OCI-LY1 (cell line): ENCODE results near the gene GOLGA7B.

Source experiments
- H2AFZ ChIP-seq: fragments of 200-600 bp; sonication (generic), shearing (Covaris generic); 2 replicates; pipeline ENCODE4 v1.6.0; 2014; ENCODE audit warnings: antibody characterized with exemption, mild to moderate bottlenecking, low read length
- H3F3A ChIP-seq: fragments of 200-600 bp; sonication (generic), shearing (Covaris generic); 2 replicates; pipeline ENCODE4 v1.6.0; 2014; ENCODE audit warnings: mild to moderate bottlenecking, antibody characterized with exemption, low read length, moderate library complexity; ENCODE audit not compliant: insufficient read depth
- H3K27ac ChIP-seq: fragments of 200-600 bp; sonication (generic); 2 replicates; pipeline ENCODE4 v1.5.1; 2014; ENCODE audit warnings: low read length, mixed run types, mild to moderate bottlenecking, low read depth; ENCODE audit not compliant: poor library complexity, severe bottlenecking
- H3K27me3 ChIP-seq: fragments of 200-600 bp; sonication (generic); 2 replicates; pipeline ENCODE4 v1.6.0; 2014; ENCODE audit warnings: antibody characterized with exemption, mild to moderate bottlenecking, low read length, moderate library complexity; ENCODE audit not compliant: insufficient read depth
- H3K36me3 ChIP-seq: fragments of 200-600 bp; sonication (generic); 2 replicates; pipeline ENCODE4 v1.6.1; 2014; ENCODE audit warnings: mild to moderate bottlenecking, antibody characterized with exemption, low read length, moderate library complexity, mixed read lengths; ENCODE audit not compliant: insufficient read depth
- H3K4me1 ChIP-seq: fragments of 200-600 bp; sonication (generic); 2 replicates; pipeline ENCODE4 v1.5.1; 2014; ENCODE audit warnings: mild to moderate bottlenecking, low read length, moderate library complexity; ENCODE audit not compliant: insufficient read depth, severe bottlenecking
- H3K4me2 ChIP-seq: fragments of 200-600 bp; sonication (generic), shearing (Covaris generic); 2 replicates; pipeline ENCODE4 v1.6.1; 2014; ENCODE audit warnings: low read length
- H3K4me3 ChIP-seq: fragments of 200-600 bp; sonication (generic); 2 replicates; pipeline ENCODE4 v1.5.1; 2014; ENCODE audit warnings: low read length, low read depth, mild to moderate bottlenecking, mixed read lengths; ENCODE audit not compliant: poor library complexity, severe bottlenecking
- H3K79me2 ChIP-seq: fragments of 200-600 bp; shearing (Covaris generic); 2 replicates; pipeline ENCODE4 v1.6.1; 2016; ENCODE audit warnings: mixed run types, low read length, mixed read lengths; ENCODE audit not compliant: insufficient read depth
- H3K9ac ChIP-seq: fragments of 200-600 bp; sonication (generic), shearing (Covaris generic); 2 replicates; pipeline ENCODE4 v1.6.1; 2014; ENCODE audit warnings: mild to moderate bottlenecking, low read length, mixed read lengths
- H3K9me2 ChIP-seq: fragments of 200-600 bp; sonication (generic), shearing (Covaris generic); 2 replicates; pipeline ENCODE4 v1.6.1; 2014; ENCODE audit warnings: low read depth, mild to moderate bottlenecking, low read length, mixed read lengths
- H3K9me3 ChIP-seq: fragments of 200-600 bp; shearing (Covaris generic); 2 replicates; pipeline ENCODE4 v1.6.1; 2014; ENCODE audit warnings: low read length, mixed read lengths
- H4K20me1 ChIP-seq: fragments of 200-600 bp; sonication (generic), shearing (Covaris generic); 2 replicates; pipeline ENCODE4 v1.6.0; 2016; ENCODE audit warnings: mild to moderate bottlenecking, low read length; ENCODE audit not compliant: insufficient read depth
- EZH2 ChIP-seq: fragments of 200-600 bp; sonication (generic), shearing (Covaris generic); IDR thresholded peaks from 2 replicates; pipeline ENCODE4 v1.8.0; 2017; ENCODE audit warnings: borderline replicate concordance, mixed run types, mild to moderate bottlenecking, antibody characterized with exemption, low read length, moderate library complexity, mixed read lengths
- TF ChIP-seq, protein P1 (sequence below): fragments of 200-600 bp; sonication (generic), shearing (Covaris generic); IDR thresholded peaks from 2 replicates; pipeline ENCODE4 v1.5.1; 2017; ENCODE audit warnings: mild to moderate bottlenecking, antibody characterized with exemption, low read length, moderate library complexity, mixed read lengths

Gene GOLGA7B

DNA sequence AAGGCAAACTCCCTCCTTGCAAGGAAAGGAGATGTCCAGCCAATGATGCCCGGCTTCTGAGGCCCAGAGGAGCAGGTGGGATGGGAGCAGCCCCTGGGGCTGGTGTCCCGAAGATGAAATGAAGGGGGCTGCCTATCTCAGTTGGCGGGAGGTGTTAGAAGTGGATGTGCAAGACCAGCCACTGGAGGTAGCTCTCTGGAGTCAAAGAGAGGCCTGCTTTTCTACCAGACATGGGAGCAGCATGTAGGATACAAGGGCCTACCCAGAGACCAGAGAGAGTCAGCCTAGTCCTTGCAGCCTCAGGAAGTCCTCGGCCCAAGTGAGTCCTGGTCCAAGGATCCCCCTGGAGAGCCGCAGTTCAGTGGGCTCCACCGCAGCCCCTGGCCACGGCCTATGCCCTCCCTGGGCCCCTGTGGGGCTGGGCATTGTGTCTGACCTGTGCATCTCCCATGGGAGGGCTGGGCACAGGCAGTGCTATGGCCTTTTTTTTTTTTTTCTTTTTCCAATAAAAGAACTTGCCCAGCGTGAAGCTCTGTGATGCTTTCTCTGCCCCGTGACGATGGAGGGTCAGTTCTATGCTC lies 17.7 kb downstream of the GOLGA7B start:
- Histone ChIP-seq H3K9ac (no peak overlapping the region), H3K27ac (no peak overlapping the region), H3K9me2 (no peaks in the 10 kb centered on the region), H3K4me3 (no peak overlapping the region), H2AFZ (no peak overlapping the region), H3K36me3 (no peaks in the 10 kb centered on the region), H3K27me3 (no peaks in the 10 kb centered on the region), H3K79me2 (no peaks in the 10 kb centered on the region), H4K20me1 (no peaks in the 10 kb centered on the region), H3F3A (no peaks in the 10 kb centered on the region), H3K4me1 (no peaks in the 10 kb centered on the region), H3K9me3 (no peaks in the 10 kb centered on the region), H3K4me2 (no peak overlapping the region)
- TF ChIP-seq EZH2, result no peak
- TF ChIP-seq, protein P1, sequence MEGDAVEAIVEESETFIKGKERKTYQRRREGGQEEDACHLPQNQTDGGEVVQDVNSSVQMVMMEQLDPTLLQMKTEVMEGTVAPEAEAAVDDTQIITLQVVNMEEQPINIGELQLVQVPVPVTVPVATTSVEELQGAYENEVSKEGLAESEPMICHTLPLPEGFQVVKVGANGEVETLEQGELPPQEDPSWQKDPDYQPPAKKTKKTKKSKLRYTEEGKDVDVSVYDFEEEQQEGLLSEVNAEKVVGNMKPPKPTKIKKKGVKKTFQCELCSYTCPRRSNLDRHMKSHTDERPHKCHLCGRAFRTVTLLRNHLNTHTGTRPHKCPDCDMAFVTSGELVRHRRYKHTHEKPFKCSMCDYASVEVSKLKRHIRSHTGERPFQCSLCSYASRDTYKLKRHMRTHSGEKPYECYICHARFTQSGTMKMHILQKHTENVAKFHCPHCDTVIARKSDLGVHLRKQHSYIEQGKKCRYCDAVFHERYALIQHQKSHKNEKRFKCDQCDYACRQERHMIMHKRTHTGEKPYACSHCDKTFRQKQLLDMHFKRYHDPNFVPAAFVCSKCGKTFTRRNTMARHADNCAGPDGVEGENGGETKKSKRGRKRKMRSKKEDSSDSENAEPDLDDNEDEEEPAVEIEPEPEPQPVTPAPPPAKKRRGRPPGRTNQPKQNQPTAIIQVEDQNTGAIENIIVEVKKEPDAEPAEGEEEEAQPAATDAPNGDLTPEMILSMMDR, result no peak

DNA sequence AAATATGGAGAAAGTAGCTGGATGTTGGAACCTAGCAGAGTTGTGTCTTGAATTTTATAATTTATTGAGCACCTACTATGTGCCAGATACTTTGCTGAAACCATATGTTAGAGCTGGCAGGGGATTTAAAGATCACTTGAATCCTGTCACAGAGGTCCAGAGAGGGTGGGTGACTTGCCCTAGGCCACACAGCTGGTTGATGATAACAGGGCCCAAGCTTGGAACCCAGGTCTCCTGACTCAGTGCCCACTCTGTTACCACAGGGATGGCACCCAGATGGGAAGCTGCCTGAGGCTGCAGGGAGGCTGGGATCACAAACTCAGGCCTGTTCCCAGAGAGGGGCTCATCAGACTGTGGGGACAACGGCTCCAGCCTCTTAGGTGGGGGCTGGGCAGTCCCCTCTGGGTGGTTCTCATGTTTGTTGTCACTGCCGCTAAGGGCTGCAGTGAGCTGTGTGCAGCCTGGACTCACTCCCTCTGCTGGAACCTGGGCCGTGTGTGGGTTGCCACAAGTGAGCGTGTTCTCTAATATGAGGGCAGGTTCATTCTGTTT lies 18.6 kb downstream of the GOLGA7B start:
- Histone ChIP-seq H2AFZ (no peak overlapping the region), H3K4me1 (no peaks in the 10 kb centered on the region), H3K4me3 (no peak overlapping the region), H3K27me3 (no peaks in the 10 kb centered on the region), H3K9me3 (no peaks in the 10 kb centered on the region), H3K4me2 (no peak overlapping the region), H3K36me3 (no peaks in the 10 kb centered on the region), H3K9me2 (no peaks in the 10 kb centered on the region), H3K79me2 (no peaks in the 10 kb centered on the region), H4K20me1 (no peaks in the 10 kb centered on the region), H3K27ac (no peak overlapping the region), H3K9ac (no peak overlapping the region), H3F3A (no peaks in the 10 kb centered on the region)
- TF ChIP-seq, protein P1, result no peak
- no peak for TF ChIP-seq EZH2

DNA sequence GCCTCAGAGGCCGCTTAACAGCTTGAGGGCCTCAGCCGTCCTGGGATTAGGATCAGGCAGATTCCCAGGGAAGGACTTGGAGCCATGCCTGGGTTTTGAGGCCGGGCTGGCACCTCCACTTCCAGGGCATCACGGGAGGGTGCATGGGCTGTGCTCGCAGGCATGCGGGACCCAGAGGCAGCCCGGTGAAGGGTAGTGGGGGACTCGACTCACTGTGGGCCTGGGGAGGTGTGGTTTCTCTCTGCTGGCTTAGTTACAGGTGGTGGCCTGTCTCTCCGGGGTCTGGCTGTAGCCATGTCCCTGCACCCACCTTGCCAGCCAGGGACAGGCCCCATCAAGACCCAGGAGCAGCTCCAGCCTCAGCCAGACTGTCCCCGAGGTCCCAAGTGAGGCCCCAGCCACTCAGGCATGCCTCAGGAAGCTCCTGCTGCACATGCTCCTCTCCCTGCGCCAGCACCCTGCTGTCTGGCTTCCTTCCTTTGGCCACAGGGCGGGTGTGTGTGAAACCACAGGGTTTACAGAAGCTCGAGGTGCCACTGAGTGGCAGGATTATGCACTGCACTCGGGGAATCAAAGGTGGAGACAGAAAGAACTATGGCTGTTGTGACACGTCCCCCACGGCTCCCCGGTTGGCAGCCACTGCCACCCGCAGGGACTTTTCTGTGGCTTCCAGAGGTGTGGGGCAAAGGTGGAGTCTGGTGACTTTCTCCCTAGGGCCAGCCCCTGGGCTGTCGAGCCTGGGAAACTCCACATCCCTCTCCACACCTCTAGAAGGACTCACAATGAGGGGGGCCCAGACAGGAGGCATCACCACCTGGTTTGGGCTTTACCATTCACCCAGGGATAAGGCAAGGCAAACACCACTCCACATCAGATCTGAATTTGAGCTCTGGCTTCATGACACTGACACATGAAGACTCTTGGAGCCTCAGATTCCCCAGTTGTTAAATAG lies 19.7 kb downstream of the GOLGA7B start:
- Histone ChIP-seq H3K4me3 (no peak overlapping the region), H4K20me1 (no peaks in the 10 kb centered on the region), H2AFZ (no peak overlapping the region), H3K9ac (no peak overlapping the region), H3K4me2 (no peak overlapping the region), H3K9me3 (no peaks in the 10 kb centered on the region), H3K27ac (no peak overlapping the region), H3K9me2 (no peaks in the 10 kb centered on the region), H3K36me3 (no peaks in the 10 kb centered on the region), H3K79me2 (no peaks in the 10 kb centered on the region), H3F3A (no peaks in the 10 kb centered on the region), H3K27me3 (no peaks in the 10 kb centered on the region), H3K4me1 (no peaks in the 10 kb centered on the region)
- no peak for TF ChIP-seq EZH2
- TF ChIP-seq, protein P1, result peak; percentile 40; the same call in 1 of the 2 replicates
